GM19324 (cell line): Measurements from ENCODE around the gene ITPRIP.

Experiments used
- ATAC-seq: cut with Tn5 transposase; IDR thresholded peaks from one replicate; pipeline ENCODE4 v1.9.1; 2021; ENCODE audit warnings: mild to moderate bottlenecking, moderate library complexity; ENCODE audit not compliant: unreplicated experiment, low FRiP score

Gene ITPRIP

DNA sequence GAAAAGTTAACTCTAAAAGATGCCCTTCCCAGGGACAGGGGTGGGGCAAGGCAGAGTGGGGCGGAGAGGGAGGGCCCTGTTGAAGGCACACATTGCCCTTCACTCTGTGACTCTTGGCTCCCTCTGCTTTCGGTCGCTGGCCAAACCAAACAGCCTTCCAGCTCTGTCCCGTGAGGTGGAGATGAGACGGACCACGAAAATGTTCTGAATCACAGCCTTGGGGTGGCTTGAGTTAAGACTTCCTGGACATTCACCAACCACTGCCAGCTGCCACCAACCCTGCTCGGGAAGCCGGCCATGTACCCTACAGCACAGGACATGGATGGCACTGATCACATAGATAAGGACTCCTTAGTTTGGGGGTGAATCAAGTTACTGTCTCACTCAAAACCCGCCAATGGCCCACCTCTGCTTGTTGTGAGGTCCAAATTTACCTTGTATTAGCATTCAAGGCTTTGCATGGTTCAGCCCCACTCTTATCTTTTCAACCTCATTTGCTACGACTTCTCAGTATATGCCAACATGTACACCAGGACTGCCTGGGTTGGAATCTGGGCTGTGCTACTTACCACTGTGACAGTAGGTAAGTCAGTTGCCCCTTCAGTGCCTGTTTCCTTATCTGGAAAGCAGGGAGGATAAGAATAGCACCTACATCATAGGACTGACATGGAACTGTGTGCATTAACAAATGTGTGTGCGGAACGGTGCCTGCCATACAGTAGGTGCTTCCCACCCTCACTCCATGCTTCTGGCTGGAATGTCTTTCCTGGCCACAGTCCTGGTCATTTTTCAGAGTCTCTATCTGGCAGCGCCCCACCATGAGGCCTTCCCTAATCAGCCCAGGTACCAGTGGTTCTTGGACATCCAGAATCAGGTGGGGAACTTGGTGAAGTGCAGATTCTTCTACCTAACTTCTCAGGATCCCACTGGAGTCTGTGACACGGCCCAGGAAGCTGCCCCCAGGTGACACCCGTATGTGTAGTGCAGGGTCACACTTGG, 28.0 kb downstream of the ITPRIP start:
- ATAC-seq: no peak

DNA sequence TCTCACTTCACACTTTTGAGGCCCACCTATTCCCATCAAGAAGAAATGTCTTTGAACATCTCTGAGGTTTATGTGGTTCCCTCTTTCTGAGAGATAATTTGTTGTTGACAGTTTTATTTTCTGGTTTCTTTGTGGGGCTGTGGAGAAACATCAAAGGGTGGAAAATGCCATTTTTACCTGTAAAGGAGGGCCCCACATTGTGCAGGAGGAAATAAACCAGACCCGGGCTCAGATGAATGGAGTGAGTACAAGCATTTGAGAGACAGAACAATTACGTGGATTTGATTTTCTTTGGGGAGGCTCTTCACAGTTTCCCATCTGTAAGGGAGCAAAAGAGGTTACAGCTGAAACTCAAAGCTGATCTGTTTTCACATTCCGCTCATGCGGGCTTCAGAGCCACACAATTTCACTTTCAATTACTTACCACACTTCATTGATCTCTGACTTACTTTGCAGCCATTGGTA, 29.8 kb downstream of the ITPRIP start:
- peak; percentile 64 for ATAC-seq

DNA sequence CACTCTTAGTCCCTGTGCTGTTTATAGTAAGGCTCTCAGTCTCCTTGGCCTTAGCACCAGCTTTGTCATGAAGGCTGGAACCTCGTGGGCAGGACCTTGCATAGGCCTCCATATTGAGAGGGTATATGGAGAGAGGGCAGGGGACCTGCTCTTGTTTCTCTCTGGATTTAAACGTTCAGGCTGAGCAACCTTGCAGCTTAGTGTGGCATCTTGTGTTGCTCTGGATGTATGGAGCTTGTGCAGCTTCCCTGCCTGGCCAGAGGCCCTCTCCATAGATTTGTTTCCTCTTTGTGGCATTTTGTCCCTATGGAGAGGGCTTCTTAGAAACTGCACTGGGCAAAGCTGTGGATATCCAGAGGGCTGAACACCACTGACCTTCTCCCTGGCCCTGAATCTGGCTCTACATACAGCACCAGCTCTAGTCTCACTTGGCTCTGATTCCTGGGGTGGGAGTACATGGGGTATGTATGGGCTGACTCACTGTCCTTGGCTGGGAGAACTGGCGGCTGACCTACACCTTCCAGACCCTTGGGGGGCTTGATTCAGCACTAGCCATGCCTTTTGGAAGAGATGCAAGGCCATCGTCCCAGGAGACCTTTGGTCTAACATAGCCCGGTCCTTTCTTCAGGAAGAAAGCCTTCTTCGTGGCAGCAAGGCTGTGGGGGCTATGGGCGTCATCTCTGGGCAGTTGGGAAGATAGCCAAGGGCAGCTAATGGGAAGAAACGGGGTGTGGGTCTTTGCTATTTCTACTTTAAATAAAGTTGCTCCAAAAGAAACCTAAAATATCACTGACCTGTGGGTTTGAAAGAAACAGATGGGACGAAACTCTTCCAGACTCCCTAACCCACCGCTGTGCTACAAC, 30.5 kb downstream of the ITPRIP start:
- no peak for ATAC-seq

DNA sequence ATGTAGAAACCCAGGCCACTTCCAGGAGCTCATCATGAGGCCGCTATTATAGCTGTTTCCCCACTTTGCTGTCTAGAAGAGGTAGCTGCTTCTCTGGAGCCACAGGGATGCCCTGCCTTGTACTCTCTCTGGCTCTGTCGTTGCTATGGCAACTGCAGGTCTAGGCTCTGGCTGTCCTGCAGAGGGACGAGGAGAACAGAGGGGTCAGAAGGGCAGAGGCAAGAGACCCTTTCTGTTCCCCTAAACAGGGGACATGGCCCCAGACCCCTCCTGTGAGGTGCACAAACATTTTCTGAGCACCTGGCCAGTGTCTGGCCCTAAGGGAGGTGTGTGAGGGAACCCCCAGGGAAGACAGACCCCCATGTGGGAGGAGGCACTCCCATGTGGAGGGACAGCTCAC, 31.4 kb downstream of the ITPRIP start:
- ATAC-seq: no peak

DNA sequence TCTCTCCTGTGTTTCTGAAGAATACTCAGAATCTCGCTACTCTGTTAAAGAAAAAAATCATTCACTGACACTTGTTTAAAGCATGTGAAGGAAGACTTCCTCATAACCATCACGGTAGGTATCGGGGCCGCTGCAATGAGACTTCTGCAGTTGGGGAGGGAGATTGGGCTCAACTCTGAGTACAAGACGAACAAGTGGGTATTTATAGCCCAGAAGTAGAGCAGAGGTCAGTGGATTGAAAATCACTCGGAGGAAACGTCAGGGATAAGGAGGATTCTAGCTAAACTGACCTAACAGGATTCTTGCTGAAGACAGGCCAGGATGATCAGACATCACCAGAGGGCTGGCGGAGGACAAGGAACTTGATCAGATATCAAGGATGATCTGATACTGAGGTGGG, 33.3 kb downstream of the ITPRIP start:
- ATAC-seq: no peak

DNA sequence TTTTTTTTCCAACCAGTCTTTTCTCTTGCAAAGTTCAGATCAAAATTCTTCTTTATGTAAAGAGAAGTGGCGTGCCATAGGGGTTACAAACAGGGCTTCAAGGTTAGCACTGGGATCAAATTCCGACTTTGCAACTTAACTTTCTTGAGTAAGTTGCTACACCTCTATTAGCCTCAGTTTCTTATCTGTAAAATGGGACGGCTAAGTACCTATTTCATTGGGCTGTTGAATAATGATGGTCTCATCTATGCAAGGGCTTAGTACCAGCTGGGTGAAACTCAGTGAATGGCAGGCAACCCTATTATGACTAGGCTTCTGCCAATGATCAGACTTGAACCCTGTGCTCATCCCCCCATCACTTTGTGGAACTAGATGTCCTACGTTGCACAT, 33.9 kb downstream of the ITPRIP start:
- ATAC-seq: no peak

DNA sequence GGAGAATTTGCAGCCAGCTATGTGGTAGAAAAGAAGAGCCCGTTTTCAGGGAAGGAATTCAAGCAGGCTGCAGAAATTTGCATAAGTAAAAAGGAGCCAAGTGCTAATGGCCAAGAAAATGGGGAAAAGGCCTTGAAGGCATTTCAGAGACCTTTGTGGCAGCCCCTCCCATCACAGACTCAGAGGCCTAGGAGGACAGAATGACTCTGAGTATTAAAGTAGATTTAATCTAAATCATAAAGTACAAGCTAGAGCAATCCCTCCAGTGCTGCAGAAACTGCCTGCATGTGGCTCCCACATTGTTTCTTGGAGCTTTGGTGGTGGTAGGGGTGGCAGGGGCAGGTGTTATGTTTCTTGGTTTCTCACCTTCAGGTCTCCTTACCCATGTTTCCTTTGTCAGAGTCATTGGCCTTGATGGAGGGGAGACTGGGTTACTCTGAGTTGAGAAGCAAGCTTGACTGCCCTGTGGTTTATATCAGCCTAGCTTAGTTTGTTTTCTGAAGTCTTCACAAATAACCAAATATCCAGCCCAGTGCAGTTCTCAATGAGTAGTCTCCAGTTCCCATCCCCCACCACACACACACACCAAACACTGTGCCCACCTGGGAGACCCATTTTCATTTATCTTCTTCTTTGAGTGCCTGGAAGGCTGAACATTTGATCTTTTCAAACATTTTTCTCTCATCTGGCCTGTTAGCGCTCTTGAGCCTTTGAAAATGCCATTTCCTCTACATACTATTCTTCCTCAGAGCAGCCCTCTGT, 34.5 kb downstream of the ITPRIP start:
- ATAC-seq: no peak

DNA sequence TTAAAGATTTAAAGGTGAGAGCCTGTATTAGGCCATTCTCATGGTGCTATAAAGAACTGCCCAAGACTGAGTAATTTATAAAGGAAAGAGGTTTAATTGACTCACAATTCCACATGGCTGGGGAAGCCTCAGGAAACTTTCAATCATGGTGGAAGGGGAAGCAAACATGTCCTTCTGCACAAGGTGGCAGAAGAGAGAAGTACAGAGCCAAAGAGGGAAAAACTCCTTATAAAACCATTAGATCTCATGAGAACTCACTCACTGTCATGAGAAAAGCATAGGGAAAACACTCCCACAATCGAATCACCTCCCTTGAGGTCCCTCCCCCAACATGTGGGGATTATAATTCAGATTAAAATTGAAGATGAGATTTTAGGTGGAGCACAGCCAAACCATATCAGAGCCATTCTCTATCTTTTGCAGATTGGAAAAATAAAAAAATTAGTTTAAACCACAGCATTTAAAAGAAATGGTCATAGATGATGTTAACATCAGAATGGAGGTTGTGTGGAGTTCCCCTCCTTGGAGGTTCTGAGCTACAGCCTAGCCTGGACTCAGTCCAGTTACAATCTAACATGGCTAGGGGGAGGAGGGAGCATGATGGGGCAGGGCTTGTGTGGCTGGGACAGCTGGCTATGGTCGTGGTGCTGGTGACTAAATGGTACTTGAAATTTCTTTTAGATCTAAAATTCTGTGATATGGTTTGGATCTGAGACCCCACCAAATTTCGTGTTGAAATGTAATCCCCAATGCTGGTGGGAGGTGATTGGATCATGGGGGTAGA, 36.2 kb downstream of the ITPRIP start:
- no peak for ATAC-seq

DNA sequence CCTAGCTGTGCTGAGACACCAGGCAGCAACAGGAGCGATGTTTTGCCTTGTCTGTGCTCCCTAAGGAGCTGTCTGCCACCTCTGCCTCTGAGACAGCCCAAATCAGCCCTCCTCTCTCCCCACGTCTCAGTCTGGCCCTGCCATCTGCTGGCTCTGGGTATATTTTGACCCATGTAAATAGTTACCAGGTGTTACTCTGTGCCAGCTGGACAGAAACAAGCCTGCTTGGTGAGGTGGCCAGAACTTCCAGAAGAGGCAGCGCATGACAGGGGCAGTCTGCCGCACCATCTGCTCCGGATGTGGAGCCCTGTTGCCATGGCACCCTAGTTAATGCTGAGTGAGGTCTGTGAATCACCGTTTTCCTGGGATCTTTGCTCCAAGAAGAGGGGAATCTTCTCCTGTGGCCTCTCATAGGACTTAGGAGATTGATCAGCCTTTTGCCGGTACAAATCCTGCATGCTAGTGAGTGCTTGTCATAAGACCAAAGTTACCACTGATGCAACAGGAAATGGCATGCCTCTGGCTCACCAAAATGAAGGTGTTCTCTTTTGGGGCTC, 37.5 kb downstream of the ITPRIP start:
- no peak for ATAC-seq

DNA sequence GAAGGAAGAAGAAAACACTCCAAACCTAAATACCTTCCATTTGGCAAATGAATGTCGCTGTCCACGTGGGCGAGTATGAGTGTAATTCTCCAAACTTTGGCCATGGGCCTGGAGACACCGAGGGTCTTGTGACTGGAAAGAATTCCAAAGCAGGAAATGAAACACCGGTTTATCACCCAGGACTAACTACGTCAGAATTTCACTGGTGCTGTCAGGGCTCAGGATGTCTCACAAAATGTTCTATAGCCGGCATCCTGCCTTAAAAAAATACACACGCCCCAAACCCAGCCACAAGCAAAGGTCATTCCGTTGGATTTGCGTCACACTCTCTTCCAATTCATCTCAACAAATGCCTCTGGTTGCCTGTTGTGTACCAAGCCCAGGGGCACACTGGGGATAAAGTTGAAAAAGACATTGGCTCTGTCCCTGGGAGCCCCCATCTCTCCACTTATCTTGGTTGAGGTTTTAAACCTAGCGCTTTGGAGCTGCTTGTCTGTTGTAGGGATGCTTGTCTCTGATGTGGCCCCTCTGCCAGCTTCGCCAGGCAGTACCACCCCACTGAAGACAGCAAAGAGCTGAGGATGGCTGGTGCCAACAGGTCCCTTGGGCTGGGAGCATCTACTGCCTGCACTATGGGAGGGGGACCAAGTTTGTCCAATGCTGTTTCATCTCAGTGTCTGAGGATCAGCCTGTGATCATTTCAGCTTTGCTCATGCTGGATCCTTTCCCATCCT, 38.1 kb downstream of the ITPRIP start:
- ATAC-seq: no peak

DNA sequence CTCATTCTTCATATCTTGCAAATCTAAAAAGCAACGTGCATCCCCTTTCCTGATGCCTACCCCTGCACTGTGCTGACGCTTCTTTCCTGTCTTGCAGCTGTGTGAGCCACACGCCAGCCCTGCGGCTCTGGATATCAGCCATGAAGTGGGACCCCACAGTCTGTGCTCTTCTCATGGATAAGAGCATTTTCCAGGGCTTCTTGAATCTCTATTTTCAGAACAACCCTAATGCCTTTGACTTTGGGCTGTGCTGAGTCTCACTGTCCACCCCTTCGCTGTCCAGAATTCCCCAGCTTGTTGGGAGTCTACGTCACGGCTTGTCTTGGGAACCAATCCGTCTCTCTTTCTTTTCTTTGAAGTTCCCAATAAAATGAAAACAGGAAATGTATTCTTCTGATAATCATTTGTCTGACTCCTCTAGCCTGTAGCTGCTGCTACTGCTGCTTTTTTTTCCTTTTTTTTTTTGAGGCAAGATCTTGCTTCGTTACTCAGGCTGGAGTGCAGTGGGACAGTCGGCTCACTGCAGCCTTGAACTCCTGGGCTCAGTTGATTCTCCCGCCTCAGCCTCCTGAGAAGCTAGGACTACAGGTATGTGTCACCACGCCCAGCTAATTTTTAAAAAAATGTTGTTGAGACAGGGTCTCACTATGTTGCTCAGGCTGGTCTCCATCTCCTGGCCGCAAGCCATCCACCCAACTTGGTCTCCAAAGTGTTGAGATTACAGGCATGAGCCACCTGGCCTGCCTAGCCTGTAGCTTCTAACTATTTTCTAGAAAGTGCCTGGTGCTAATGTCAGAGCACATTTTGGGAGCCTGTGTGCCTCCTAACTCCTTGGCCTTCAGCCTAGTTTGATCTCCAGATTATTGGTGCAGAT, 39.0 kb downstream of the ITPRIP start:
- ATAC-seq: no peak

DNA sequence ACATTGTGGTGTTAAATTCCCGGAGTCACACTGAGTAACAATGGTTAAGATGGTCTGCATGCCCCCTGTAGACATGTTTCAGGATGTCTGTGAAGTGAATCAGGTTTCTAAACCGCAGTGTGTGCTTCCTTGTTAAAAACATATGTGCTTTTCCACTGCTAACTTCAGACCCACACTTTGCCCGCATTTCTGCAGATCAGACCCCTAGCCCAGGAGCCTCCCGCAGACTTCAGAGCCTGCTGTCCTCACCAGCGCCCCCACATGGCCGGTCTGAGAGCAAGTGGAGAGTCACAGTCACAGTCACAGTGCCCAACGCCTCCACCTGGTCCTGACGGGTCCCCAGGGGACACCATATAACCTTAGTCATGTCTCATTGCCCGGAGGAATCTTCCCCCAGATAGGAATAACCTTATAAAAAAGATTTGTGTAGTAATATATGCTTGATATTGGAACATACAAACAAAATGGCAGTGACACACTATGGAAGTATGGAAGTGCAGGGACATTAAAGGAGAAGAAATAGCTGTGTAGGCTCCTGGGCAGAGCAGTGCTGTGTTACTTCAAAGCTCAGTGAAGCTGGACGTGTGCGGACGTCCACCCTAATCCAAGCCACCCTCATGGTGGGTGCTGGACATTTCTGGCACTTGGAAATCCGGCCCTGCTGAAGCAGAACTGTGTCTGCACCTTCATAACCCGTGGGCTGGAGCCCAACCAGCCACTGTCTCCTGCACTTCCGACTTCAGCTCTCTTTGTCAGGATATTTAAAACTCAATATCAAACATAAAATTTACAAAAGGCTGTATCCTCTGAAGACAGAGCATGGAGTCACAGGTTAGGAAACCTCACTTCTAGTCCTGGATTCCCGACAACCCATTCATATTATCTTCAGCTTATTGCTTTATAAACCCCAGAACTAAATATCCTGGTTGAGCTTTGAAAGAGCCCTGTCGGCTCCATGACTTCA, 40.3 kb downstream of the ITPRIP start:
- ATAC-seq: no peak

DNA sequence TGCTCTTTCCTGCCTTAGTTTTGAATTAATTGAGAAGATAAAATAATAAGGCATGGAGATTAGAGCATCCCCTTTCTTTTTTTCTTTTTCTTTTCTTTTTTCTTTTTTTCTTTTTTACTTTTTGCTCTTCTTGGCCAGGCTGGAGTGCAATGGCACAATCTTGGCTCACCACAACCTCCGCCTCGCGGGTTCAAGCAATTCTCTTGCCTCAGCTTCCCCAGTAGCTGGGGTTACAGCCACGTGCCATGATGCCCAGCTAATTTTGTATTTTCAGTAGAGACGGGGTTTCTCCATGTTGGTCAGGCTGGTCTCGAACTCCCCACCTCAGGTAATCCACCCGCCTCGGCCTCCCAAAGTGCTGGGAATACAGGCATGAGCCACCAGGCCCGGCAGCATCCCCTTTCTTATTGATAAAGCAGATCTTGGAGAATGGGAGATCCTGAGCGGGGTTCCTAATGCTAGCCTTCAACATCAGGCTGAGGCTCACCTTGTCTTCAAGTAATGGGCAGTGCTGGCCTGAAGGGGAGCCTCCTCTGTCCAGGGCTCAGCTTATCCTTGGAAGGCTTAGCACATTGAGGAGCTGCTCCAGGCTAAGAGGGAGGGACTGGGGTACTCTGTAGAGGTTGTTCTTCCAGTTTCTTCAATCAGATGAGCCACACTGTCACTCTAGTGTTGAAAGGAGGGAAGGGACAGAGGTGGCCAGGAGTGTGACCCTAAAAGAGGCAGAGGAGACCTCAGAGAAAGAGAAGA, 41.4 kb downstream of the ITPRIP start:
- no peak for ATAC-seq

DNA sequence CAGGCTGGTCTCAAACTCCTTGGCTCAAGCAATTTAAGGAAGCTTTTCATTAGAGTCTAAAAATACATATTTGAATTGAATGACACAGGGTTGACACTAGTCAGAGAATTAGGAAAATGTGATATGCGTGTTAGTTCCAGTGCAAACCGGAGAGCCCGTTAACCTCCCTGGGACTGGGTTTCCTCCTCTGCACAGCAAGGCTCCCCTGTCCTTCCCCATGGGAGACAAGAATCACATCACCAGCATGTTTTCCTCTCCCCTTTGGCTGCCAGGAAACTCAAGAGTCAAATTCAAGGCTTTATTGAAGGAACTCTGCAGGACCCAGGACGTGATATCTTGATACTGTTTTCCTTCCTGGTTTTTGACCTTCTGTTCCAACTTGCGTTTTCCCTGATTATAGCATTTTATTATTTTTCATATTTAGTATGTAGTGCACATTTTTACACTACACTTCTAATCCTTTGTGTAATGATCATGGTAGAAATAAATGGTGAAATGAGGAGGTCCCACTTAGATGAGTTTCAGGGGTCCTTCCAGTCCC, 44.4 kb downstream of the ITPRIP start:
- no peak for ATAC-seq

DNA sequence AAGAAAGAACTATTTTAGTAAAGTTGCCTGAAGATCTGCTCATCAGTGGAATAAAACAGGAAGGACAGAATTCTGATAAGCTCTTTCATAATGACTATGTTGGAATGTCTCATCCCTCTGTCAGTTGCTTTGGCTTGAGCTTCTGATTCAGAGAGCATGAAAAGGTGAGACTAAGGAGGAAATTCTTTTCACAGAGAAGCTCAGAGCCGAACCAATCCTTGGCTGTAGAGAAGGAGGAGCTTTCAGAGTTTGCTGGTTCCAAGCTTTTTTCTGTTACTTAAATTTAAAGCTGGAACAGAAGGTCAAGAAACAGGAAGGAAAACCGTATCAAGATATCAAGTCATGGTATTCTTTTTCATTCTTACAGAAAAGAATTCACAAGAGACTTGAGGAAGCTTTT, 45.3 kb downstream of the ITPRIP start:
- ATAC-seq: no peak

DNA sequence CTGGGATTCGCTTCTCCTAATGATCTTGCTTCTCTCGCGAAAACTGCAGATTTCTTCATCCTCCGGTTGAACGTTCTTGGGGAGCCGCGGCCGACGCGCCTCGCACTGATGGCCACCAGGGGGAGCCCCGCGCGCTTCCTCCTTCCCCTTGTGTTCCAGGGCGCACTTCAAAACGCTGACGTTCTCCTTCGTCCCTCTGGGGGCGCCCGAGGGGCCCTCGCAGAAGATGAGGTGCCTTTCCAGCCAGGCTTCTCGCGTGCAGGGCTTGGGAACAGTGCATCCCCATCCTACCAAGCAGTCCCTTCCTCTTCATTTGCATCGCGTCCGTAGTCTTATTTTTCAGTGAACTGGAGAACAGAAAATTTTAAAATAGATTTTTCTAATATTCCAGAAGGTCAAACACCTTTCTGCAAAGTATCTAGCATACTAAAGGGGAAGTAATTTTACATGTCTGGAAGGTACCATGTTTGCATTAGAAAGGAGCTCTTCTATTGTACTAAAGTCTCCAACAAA, 46.8 kb downstream of the ITPRIP start:
- ATAC-seq: peak; percentile 93
